Measurements from ENCODE around the gene ANHX. TPM values are rescaled to one million over a fixed set of nuclear protein-coding genes. Genes with fewer than 3 reads are reported as not detected.
A peak's percentile ranks its signal among the peaks of the same experiment; 100 is the strongest.
"Not testable (repeated sequence)": the region's sequence is repeated elsewhere in the genome, so short reads cannot be mapped to it uniquely, and the experiment has no call there.

Gene ANHX
- polyA plus RNA-seq (2012; ENCODE audit: insufficient read depth, insufficient read length), result not detected

GRCh38 chr12:133235401-133236112 lies at the start of gene ANHX:
TSS of gene ANHX (minus strand) at chr12:133235877. CDS start at chr12:133234356, 1,521 bp downstream.
- no peak within 1 kb of the TSS for H3K4me3 ChIP-seq (ENCODE audit: low read length)
- DNase-seq (ENCODE audit: low read depth, low spot score), result no peak

DNA sequence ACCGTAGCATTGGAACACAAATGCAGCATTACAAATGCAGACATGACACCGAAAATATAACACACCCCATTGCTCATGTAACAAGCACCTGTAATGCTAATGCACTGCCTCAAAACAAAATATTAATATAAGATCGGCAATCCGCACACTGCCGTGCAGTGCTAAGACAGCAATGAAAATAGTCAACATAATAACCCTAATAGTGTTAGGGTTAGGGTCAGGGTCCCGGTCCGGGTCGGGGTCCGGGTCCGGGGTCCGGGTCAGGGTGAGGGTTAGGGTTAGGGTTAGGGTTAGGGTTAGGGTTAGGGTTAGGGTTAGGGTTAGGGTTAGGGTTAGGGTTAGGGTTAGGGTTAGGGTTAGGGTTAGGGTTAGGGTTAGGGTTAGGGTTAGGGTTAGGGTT lies 29.0 kb upstream of the ANHX start:
- not testable (repeated sequence) for H3K4me3 ChIP-seq (ENCODE audit: low read length); DNase-seq (ENCODE audit: low read depth, low spot score)

- no peak for DNase-seq (ENCODE audit: low read depth, low spot score)
- no peak overlapping the region for H3K4me3 ChIP-seq (ENCODE audit: low read length)
Observed at GRCh38 chr12:133264173-133264572, 28.5 kb upstream of the ANHX start.

DNA sequence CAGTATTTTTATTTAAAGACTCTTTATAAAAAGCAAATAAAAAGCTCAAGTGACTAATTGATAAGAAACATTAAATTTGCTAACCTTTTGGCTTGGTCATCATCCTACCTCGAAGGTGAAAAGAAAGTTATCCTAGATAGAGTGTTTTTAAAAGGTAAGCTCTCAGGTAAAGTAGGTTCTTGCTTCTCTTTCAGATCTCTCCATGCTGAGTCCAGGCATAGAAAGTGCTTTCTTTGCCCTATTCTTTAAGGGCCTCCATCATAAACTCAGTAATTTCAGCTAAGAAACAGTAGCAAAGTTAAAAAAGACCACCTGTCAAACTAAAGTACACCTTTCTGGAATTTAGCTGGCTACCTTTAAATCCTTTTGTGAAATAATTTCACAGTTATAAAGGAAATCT lies 20.6 kb upstream of the ANHX start:
- peak; percentile 4 for DNase-seq (ENCODE audit: low read depth, low spot score)
- no peak overlapping the region for H3K4me3 ChIP-seq (ENCODE audit: low read length)

- not testable (repeated sequence) for H3K4me3 ChIP-seq (ENCODE audit: low read length); DNase-seq (ENCODE audit: low read depth, low spot score)
Observed at GRCh38 chr12:133255833-133256232, 20.2 kb upstream of the ANHX start.

DNA sequence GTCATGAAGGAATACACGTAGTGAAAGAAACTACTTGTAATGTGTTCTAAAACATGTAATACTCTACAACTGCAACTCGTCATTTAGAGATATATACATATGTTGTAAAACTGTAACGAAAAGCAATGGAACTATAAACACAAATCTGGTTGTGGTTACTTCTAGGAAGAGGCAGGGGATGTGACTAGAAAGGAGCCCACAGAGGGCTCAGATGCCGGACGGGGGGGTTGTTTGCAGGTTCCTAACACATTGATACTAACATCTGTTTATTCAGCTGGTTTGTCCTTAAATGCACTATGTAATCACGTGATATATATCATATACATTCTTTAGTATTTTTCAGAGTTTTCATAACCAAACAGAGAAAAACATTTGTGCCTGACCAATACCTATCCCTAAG lies 16.1 kb upstream of the ANHX start:
- no peak overlapping the region for H3K4me3 ChIP-seq (ENCODE audit: low read length)
- DNase-seq (ENCODE audit: low read depth, low spot score), result no peak

DNA sequence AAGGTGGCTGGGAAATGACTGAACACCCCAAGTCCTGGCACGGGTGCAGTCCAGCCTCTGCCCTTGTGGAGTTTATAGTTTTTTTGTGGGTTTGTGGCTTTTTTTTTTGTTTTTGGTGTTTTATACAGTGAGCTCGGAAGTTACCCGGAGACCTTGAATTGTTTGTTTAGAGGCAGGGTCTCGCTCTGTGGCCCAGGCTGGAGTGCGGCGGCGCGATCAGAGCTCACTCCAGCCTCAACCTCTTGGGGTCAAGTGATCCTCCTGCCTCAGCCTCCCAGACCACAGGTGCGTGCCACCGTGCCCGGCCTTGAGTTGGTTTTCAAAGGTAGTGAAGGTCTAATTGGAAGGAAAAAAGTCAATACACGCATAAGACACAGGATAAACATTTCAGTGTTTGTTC lies 879 bp upstream of the ANHX start:
- no peak overlapping the region for H3K4me3 ChIP-seq (ENCODE audit: low read length)
- no peak for DNase-seq (ENCODE audit: low read depth, low spot score)

DNA sequence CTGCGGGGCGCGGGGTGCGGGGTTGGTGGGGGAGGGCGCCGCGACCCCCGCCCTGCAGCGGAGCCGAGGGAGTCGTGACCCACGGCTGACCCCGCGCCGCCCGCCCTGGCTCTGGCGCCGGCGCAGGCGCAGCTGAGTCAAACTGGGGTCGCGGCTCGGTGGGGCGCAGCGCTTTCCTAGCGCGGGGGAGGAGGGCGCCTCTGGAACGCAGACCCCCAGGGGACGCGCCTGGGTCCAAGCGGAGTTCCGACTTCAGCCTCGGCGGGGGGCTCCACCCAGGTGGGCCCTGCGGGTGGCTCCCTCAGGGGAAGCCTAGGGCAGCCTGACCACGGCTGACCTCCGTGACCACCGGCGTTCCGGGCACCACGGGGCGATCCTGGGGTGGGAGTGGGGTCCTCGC lies 467 bp upstream of the ANHX start:
- DNase-seq (ENCODE audit: low read depth, low spot score), result no peak
- H3K4me3 ChIP-seq (ENCODE audit: low read length), result no peak overlapping the region

GRCh38 chr12:133234971-133235370 lies 706 bp downstream of the ANHX start:
- H3K4me3 ChIP-seq (ENCODE audit: low read length), result no peak overlapping the region
- DNase-seq (ENCODE audit: low read depth, low spot score), result no peak

DNA sequence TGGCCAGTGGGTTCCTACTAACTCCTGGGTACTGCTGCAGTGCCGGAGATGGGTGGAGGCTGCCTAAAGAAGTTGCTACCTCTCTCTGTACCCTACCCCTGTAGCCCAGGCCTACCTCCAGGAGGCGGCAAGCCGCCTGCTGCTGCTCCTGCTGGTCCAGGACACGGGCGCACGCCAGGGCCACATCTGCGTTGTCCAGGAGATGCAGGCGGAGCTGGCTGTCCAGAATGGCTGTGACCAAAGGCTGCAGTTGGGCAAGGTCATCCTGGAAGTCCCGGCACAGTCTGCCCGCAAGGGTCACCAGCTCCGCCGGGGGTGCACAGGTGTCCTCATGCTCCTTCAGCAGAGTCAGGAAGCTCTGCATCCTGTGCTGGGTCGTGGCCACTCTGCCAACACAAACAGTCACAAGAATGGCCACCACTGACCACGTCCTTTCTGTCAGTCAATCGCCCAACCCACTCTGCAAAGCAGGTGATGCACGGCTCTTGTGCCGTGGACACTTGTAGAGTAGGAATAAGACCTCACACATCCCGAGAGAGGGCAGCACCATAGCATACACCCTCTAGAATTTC lies 1.6 kb downstream of the ANHX start:
- H3K4me3 ChIP-seq (ENCODE audit: low read length), result no peak overlapping the region
- no peak for DNase-seq (ENCODE audit: low read depth, low spot score)

- no peak for DNase-seq (ENCODE audit: low read depth, low spot score)
- H3K4me3 ChIP-seq (ENCODE audit: low read length), result no peak overlapping the region
Observed at GRCh38 chr12:133233006-133233405, 2.7 kb downstream of the ANHX start.

GRCh38 chr12:133231001-133231400 lies 4.7 kb downstream of the ANHX start:
- DNase-seq (ENCODE audit: low read depth, low spot score), result no peak
- no peak overlapping the region for H3K4me3 ChIP-seq (ENCODE audit: low read length)

DNA sequence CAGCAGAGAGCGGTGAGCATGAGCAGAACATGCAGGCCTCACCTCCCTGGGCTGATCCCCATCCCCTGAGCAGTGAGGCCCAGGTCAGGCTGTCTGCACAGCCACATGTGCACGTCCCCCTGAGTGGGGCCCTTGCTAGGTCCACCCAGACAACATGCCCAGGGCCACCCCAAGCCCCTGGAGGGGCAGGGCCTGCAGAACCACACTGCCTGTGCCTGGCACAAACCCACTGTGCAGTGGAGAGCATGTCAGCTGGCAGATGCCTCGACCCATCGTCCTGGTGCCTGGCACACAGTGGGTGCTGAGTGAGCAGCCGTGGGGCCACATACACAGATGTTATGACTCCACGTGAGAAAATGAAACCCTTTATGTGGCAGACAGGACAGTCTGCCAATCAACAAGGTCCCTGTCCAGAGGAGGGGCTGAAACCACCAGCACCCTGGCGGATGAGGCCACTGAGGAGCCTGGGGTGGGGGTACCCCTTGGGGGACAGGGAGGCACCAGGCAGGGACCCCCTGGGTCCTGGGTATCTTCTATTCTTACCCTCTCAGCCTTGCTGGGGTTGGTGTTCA lies 8.3 kb downstream of the ANHX start:
- no peak overlapping the region for H3K4me3 ChIP-seq (ENCODE audit: low read length)
- DNase-seq (ENCODE audit: low read depth, low spot score), result no peak

GRCh38 chr12:133226690-133227089 lies 9.0 kb downstream of the ANHX start:
- DNase-seq (ENCODE audit: low read depth, low spot score), result no peak
- no peak overlapping the region for H3K4me3 ChIP-seq (ENCODE audit: low read length)

DNA sequence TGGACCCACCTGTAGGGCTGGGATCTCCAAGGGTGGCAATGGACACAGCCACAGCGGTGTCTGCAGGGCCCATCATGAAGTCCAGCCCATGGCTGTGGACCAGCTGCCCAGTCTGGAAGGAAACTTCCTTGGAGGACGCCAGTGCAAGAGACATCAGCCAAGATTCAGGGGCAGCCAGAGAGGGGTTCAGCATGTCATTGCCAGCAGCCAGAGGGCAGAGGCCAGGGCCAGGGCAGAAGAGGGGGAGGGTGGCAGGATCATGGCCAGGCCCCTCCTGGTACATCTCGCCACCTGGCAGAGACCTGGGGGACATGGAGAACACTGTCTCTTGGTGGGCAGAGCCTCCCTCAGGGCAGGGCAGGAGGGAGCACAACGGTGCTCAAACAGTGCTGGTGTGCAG lies 10.2 kb downstream of the ANHX start:
- H3K4me3 ChIP-seq (ENCODE audit: low read length), result no peak overlapping the region
- DNase-seq (ENCODE audit: low read depth, low spot score), result no peak

GRCh38 chr12:133222211-133222610 lies 13.5 kb downstream of the ANHX start:
- H3K4me3 ChIP-seq (ENCODE audit: low read length), result no peak overlapping the region
- no peak for DNase-seq (ENCODE audit: low read depth, low spot score)

DNA sequence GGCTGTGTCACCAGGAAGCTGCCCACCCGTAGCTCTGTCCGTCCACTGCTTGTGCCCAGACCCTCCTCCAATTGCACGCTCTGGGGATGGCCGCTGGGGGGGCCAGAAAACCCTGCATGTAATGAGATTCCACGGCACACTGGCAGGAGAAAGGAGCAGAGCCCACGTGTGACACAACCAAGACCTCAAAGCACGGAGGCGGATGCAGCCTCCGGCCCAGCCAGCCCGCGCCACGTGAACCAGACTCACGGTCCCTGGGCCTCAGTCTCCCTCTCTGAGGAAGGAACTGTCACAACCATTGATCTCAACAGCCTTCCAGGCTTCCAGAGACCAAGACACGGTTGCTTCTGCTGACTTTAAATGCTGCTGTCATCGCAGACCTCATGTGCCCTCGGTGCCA lies 14.4 kb downstream of the ANHX start:
- H3K4me3 ChIP-seq (ENCODE audit: low read length), result no peak overlapping the region
- DNase-seq (ENCODE audit: low read depth, low spot score), result no peak

GRCh38 chr12:133220521-133220920 lies 15.2 kb downstream of the ANHX start:
- no peak overlapping the region for H3K4me3 ChIP-seq (ENCODE audit: low read length)
- DNase-seq (ENCODE audit: low read depth, low spot score), result no peak

- no peak for DNase-seq (ENCODE audit: low read depth, low spot score)
- H3K4me3 ChIP-seq (ENCODE audit: low read length), result no peak overlapping the region
Observed at GRCh38 chr12:133217219-133217618, 18.5 kb downstream of the ANHX start.

DNA sequence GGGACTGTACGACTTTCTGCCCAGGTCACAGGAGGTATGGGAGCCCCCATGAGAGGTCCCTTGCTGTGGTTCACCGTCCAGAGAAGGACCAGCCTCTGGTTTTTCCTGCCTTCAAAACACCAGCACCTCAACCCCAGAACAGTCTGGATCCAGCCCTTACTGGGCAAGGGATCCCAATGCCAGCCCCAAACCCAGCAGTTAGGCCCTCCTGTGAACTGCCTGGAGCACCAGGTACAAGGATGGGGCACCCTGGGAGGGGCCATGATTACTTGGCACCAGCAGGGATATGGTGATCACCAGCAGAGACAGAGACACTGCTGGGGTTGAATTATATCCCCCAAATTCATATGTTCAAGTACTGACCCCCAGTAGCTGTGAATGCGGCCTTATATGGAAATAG lies 20.0 kb downstream of the ANHX start:
- no peak overlapping the region for H3K4me3 ChIP-seq (ENCODE audit: low read length)
- DNase-seq (ENCODE audit: low read depth, low spot score), result no peak

GRCh38 chr12:133206390-133206789 lies 29.3 kb downstream of the ANHX start:
- H3K4me3 ChIP-seq (ENCODE audit: low read length), result no peak overlapping the region
- DNase-seq (ENCODE audit: low read depth, low spot score), result no peak

Measured in Jurkat, Clone E6-1 (cell line).